ENCODE data around the gene MYO1E.

- TF ChIP-seq TAF1 (IDR thresholded peaks at IDR 0.05; ENCODE audit: low read depth, low read length) (no peak), POLR2A (IDR thresholded peaks at IDR 0.05; ENCODE audit: low read depth, low read length) (no peak), POLR2AphosphoS5 (IDR thresholded peaks at IDR 0.05; ENCODE audit: low read depth, low read length) (no peak), POU2F2 (IDR thresholded peaks at IDR 0.05; ENCODE audit: low read depth, low read length) (no peak), SPI1 (IDR thresholded peaks at IDR 0.05; ENCODE audit: low read depth, low read length) (no peak)
Observed at GRCh38 chr15:59339252-59339672, 33.4 kb downstream of the MYO1E start.
